GM21786 (cell line): ENCODE measurements around the gene FBXW11.
"Not testable (repeated sequence)": the region's sequence is repeated elsewhere in the genome, so short reads cannot be mapped to it uniquely, and the experiment has no call there.

Experiments used
- ATAC-seq: cut with Tn5 transposase; IDR thresholded peaks from one replicate; pipeline ENCODE4 v1.9.1; 2021; ENCODE audit not compliant: unreplicated experiment

FBXW11 gene

DNA sequence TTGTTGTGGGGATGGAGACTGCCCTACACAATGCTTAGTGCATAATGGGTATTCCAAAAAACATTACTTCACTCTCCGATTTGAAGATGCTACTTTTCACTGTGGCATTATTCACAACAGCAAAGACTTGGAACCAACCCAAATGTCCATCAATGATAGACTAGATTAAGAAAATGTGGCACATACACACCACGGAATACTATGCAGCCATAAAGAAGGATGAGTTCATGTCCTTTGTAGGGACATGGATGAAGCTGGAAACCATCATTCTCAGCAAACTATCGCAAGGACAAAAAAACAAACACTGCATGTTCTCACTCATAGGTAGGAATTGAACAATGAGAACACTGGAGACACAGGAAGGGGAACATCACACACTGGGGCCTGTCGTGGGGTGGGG is 90.7 kb downstream of the FBXW11 start:
- not testable (repeated sequence) for ATAC-seq

DNA sequence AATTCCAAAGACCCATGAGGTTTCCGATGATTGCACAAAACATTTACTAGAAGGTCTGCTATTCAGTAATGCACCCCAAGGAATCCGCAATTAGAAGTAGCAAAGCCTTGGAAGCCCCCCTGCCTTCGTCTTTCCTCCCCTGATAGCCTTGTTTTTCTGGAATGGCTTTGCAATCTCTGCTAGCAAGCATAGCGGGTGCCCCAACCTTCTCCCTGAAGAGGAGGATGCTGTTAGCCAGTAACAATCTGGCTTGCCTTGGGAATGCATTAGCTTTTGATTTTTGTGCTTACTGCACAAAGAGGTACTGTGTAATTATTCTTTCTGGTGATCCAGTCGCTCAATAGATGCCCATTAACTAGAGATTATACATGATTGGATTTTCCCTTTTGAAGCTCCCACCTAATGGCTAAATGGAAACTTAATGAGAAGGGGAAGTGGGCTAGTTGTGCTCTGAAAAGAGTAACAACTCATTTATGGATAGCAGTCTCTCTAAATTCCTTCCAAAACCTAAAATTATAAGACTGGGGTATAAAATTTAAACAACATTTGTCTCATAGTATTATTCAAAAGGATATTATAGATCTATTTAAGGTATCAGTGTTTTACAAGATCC is 91.6 kb downstream of the FBXW11 start:
- ATAC-seq, result no peak

DNA sequence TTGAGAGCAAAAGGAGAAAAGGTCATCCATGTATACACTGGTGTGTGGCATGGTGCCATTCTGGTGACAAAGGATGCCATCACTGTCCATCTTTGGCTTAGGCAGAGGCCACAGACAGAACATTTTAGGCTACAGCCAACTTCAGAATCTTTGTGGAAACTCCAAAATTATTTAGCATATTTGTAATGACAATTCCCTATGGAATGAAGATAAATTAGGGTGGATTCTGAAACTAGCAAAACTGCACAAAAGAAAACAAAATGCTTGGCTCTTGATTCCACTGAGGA is 92.5 kb downstream of the FBXW11 start:
- ATAC-seq, result no peak

DNA sequence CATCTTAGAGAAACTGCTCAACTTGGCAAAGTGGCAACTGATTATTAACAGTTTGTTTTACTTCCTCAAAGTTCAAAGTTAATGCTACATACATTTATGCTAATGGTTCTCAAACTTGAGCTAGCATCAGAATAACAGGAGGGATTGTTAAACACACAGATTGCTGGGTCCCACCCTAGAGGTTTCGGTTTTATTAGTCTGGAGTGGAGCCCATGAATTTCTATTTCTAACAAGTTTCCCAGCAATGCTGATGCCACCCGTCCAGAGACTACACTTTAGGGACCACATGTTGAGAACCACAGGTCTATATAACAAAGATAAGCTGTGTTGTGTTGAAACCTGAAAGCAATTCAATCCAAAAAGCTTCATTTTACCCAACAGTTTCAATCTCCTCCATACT is 95.3 kb downstream of the FBXW11 start:
- no peak for ATAC-seq

DNA sequence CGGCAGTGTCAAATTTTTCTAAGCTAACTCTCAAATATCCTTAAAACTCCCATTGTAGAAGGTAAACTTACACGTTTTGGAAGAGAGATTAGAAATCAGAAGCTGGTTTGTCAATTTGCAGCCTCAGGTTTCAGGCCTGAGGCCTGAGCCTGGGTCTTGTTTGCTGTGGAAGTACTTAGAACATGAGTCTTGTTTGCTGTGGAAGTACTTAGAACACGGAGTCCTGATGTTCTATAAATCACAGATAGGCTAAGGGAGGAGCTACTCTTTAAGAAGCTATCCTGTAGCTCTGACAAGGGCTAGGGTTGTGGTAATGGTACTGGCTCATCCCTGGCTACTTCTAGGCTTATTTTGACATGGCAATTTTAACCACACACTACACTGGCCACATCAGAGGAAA is 97.8 kb downstream of the FBXW11 start:
- ATAC-seq, result no peak

DNA sequence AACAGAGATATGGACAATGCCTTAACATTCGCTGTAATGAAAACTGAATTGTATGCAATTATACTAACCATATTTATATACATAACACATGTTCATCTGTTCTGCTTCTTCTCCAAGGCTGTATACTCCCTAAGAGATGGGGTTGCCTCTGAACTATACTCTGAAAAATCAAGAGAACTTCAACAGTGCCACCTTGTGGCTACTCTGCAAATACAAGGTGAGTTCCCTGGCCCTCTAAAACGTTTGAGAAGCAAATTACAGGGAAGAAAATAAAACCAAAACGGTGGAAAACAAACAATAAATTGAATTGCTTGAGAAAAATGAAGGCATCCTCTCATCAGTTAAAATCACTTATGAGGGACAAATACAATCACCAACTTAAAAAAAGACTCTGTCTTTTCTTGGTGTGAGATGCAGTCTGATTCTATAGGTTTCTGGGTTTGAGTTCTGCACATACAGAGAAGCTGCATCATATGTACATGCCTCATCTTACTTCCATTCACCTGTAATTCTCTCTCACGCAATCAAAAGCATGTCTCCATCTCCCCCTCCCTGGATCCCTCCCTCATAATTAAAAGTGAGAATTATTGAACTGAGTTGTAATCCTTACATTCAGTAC is 98.6 kb downstream of the FBXW11 start:
- peak; percentile 65 for ATAC-seq

DNA sequence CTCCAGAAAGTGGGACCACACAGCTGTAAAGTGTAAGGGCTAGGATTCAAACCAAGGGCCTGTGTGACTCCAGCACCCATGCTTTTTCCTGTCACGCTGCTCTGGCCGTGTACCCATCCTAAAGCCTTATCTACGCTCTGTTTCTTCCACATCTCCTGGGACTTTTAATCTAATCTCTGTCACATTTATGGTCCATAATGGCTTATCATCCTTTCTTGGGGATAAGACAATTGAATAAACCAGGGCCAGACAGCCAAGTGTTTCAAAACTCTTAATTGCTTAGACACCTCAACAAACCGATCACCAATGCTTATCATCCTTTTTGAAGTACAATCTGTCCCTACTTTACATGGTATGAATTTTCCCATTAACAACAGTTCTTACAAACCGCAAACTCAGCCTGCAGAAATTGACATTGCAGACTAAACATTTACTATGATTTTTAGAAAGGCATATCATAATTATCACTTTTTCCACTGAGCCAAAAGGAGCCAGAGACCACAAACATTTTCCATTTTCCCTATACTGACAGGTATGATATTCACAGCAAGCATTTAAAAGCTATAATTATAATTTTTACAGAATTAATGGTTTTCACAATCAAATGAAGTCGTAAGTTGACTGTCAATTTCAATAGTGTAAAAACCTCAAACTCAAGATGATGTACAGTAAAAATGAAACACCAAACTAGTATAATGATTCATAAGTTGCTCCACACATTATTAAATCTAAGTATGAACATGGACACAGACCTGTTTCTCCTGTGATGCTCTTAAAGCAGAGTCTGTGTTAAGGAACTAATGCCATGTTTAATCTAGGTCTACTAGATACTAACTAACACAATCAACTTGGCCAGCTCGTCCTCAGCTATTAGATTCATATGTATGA is 99.5 kb downstream of the FBXW11 start:
- ATAC-seq, result no peak

DNA sequence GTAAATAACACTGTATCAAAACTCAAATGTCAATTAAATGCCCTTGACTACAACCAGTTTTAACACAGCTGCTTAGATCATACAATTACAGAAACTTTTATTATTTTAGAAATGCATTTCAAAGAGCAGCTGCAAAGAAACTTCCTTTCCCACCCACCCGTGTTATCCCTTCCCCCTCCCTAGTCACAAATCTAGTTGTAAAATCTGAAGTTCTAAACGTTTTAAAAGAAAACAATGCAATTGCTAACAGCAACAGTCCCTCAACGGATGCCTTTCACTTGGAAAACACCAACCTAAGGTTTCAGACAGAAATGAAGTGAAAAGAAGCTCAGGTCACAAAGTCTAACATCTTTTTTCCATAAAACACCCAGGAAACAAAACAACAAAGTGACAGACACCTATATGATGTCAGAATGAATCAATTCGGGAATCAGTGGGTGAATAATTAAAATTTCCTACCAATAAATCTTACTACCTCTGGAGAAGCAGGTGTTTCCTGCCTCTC is 100.3 kb downstream of the FBXW11 start:
- no peak for ATAC-seq

DNA sequence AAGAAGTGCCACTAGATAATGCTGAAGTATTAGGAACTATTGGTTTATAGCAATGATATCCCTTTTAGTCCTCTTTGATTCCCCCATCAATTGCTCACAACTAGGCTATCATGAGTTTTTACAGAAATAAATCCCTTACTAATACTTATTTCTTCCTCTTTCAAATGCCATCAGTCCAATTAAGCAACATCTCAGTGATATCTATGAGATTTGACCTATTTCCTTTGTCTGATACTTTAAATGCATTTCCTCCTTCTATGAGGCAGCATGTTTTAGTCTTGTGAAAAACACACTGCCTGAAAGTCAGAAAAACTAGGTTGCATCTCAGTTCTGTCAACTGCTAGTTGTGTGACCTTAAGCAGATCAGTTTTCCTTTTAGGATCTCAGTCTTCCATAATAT is 101.6 kb downstream of the FBXW11 start:
- ATAC-seq, result no peak

DNA sequence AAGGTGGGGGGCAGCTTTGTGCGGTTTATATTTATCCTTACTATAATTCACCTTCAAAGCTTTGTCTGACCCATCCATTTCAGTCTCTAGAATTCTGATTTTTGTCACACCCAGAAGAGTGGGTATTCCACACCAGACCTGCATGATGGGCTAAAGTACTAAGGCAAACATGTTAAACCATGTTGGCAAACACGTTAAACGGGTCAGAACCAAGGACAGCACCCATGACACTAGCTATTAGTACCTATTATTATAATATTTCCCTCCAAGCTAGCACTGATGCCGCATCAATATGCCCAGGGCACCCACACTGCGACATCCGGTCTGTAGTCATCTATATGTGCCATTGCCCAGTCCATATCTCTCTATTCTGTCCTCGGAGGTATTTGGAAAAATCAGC is 104.7 kb downstream of the FBXW11 start:
- ATAC-seq, result no peak

DNA sequence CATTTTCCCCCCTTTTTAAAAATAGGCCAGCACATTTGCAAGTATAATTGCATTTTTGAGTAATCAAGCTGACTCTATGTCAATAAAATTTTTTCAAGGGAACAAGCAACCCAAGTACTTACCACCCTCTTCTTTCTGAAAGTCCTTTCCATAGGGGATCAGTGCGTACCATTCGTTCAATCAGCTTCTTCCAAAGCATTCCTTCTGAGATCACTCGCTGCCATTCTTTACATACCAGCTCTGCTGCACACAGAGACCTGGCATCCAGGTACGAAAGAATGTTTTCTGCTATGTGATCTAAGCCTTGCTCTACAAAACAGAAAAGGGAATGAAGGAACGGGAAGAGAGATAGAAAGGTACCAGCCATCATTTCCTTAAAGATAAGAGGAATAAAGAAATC is 106.6 kb downstream of the FBXW11 start:
- ATAC-seq, result no peak

DNA sequence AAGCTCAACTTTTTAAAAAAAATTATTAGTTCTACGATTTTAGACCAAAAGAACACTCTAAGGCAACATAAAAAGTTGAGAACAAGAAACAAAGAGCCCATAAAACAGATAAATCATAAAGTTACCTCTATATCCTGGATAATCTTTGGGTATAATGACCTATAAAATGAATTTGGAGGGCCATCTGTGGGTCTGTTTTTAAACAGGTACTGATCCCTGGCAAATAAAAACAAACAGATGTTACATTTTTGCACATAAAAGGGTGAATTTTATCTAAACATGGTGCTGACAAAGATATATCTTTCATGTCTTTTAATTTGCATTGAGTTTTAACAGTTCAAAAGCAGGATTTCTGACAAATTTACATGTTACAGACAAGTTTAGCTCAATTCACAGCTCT is 107.6 kb downstream of the FBXW11 start:
- ATAC-seq, result no peak

DNA sequence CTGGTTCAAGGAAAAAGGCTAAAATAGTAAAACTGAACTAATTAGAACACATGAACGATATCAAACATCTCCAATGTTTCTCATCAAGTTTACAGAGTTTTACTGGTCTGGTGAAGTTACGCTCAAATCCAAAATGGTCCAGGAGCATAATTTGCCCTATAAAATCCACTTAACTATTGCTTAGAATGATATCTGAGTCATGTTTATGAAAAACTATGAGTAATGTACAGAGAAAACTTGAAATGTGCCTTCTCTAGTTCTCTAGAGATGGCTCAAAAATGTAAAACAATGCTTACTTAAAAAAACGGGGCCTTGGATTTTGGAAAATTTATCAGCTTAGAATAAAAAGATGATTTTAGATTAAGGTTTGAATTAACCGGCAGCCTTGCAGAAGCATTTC is 108.1 kb downstream of the FBXW11 start:
- ATAC-seq, result no peak

DNA sequence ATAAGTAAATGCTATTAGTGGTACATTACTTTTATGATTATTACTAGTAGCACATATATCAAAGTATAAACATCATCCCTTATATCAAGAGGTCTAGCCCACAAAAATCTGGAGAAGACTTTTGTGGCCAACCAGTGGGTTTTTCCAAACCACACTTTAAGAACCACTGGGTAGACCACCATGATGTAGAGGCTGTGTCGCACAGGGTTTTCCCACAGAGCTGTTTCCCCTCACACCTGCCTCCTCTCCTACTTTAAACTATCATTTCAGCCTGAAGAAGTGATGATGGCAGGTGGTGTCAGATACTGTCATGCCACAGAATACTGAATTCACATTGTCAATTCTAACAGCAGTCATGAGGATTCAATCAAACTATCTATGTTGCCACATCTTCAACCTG is 109.2 kb downstream of the FBXW11 start:
- no peak for ATAC-seq

DNA sequence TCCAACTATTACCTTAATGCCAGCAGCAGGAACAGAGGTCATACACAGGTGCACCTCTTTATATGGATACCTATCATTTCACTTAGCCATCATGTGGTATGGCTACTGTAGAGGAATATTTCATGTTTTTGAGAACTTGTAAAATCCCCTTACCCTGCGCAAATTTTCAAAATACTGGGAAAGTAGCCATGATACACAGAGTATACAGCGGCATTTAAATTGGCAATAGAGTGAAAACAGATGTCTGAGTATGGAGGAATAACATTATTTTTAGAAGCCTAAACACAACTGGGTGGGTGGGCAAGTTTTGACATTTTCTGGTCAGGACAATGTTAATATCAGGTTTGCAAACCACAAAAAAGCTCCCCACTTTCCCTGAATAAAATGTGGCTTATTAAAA is 111.4 kb downstream of the FBXW11 start:
- ATAC-seq, result no peak

DNA sequence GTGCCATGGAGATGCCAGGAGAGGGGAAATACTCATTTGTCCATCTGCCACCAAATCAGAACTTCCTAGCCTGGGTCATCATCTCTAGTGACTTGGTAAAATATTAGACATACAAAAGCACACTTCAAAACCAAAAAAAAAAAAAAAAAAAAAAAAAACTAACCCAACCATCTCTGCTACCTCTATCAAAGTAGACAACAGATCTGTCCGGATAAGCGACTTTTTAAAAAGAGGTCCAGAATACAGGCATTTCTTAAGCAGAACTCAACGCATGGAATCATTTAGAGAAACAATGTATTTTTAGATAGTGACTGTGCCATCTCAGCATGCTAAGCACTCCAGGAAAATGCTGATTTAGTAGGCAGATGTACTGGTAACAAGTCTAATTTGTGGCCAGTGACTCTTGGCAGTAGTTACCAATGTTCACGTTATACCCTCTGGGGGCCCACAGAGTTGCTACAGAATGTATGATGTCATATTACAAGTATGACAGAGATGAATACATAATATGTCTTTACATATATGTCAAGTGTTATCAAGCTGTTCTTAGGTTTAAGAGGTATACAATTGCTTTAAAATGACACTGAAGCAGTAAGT is 113.0 kb downstream of the FBXW11 start:
- no peak for ATAC-seq

DNA sequence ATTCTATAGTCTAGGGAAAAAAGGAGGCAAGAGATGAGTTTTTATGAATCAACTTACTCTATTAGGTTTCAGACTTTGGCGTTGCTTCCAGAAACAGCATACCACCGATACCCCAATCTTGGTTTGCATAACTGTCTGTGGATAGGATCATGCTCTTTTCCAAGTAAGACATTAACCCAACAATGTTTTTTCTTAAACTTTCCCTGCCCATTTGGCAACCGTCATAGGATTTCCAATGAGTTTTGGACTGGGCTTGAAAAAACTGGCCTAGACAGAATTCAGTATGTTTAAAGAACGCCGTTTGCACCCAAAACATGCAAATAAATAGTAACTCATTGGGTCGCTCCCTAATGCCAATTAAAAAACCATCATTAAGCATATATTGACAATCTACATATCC is 114.8 kb downstream of the FBXW11 start:
- ATAC-seq, result no peak

DNA sequence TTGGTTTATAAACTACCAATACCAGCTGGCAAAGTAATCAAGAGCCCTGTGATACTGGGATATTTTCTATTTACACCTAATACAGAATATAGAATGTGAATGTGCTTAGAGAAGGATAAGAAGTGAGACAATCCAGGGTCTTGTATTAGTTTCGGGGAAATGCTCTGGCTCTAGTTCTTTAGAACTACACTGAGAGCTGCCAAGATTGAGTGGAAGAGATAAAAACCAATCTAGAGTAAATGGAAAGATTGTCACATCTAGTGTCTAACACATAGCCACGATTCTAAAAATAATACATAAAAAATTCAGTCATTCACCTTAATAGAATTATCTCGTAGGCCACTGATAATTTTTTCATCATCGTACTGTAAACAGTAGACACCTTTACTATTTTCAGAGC is 115.3 kb downstream of the FBXW11 start:
- no peak for ATAC-seq

DNA sequence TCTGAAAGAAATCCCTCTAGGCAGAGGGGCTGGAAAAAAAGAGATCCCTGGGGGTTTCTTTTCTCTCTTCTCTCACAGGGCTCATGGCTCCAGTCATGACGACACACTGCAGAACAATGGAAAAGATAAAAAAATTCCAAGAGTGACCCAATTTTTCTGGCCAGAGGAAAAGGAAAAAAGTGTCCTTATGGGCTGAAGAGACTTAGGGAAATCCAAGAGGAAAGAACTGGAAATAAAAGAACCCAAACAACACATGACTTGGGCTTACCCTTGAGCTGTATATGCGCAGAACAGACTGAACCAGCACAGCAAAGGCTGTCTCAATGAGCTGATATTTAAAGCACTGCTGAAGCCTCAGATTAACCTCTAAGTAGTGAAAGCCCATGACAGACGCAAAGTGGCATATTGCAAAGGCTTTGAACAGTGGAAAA is 118.4 kb downstream of the FBXW11 start:
- no peak for ATAC-seq

DNA sequence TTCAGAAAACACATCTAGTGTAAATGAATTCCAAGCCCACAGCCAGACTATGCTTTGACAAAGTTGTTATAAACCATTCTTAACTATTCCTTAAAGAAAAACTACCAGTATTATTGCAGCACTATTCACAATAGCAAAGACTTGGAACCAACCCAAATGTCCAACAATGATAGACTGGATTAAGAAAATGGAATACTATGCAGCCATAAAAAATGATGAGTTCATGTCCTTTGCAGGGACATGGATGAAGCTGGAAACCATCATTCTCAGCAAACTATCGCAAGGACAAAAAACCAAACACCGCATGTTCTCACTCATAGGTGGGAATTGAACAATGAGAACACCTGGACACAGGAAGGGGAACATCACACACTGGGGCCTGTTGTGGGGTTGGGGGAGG is 120.4 kb downstream of the FBXW11 start:
- ATAC-seq, result not testable (repeated sequence)

DNA sequence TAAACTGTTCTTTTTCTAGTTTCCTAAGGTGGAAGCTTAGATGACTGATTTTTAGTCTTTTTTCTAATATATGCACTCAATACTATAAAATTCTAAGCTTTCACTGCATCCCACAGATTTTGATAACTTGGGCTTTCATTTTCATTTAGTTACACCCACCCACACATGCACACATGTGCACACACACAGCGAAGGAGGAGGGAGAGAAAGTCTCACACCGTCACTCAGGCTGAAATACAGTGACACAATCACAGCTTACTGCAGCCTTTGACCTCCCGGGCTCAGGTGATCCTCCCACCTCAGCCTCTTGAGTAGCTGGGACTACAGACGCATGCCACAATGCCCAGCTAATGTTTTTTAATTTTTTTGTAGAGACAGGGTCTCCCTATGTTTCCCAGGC is 124.3 kb downstream of the FBXW11 start:
- ATAC-seq, result no peak

DNA sequence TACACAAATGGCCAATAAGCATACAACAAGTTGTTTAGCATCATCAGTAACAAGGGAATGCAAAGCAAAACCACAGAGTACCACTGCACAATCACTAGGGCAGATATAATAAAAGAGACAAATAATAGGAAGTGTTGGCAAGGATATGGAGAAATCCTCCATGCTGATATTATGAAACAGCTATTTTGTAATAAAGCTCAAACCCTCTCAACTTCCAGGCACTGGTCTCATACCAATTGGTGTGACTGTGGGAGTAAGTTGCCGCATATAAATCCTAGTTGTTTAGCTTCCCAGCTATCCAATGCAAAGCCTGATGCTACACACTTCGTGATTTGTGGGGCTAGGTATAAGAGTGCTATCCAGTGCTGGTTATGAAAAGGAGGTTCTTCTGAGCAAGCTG is 132.2 kb downstream of the FBXW11 start:
- no peak for ATAC-seq
